Stomach (tissue), 9 donors: ENCODE data around the gene SERPINE1. TPM values are rescaled to one million over a fixed set of nuclear protein-coding genes. Genes with fewer than 3 reads are reported as not detected.

ENCODE experiments used
- DNase-seq, 2 donors: peaks; one replicate each; pipeline versions ENCODE4 v3.0.0 to v3.0.0-alpha.2; 2013 to 2019
- H3K27ac ChIP-seq, 5 donors: fragments of 200-600 bp in 4 of 5; sonication (generic) in 4 of 5; one replicate each; pipeline ENCODE4 v1.5.1; 2013 to 2019; ENCODE audit warnings: mild to moderate bottlenecking in 1 of 5, moderate library complexity in 1 of 5
- H3K27me3 ChIP-seq, 3 donors: fragments of 200-600 bp; sonication (generic); one replicate each; pipeline ENCODE4 v1.5.1; 2017 to 2019; ENCODE audit warnings: mixed run types in 1 of 3
- H3K36me3 ChIP-seq, 4 donors: fragments of 200-600 bp; sonication (generic); 1 replicate in 3 of 4; 2 replicates in 1 of 4; pipeline ENCODE4 v1.5.1; 2016 to 2019
- H3K4me1 ChIP-seq, 4 donors: fragments of 200-600 bp; sonication (generic); one replicate each; pipeline ENCODE4 v1.5.1; 2016 to 2019
- H3K4me3 ChIP-seq, 4 donors: fragments of 200-600 bp; sonication (generic) in 3 of 4; one replicate each; pipeline ENCODE4 v1.5.1; 2016 to 2019; ENCODE audit warnings: mild to moderate bottlenecking in 1 of 4
- H3K9me3 ChIP-seq, 4 donors: fragments of 200-600 bp; sonication (generic); one replicate each; pipeline ENCODE4 v1.5.1; 2016 to 2019
- EP300 ChIP-seq: sonication (generic); formaldehyde crosslinking; IDR thresholded peaks from one replicate; pipeline ENCODE4 v1.6.1; 2017; ENCODE audit warnings: antibody characterized with exemption
- POLR2A ChIP-seq, 4 donors: fragments of 450-650 bp; IDR thresholded peaks; one replicate each; pipeline ENCODE4 v1.6.1; 2016; ENCODE audit warnings: antibody characterized with exemption in 4 of 4, control low read depth in 2 of 4, mild to moderate bottlenecking in 1 of 4, moderate library complexity in 1 of 4
- POLR2AphosphoS5 ChIP-seq, 3 donors: sonication (generic); formaldehyde crosslinking; IDR thresholded peaks; one replicate each; pipeline ENCODE4 v1.6.1; 2016; ENCODE audit warnings: antibody characterized with exemption in 3 of 3
- WGBS, 5 donors: extraction: QIAGEN DNeasy Blood & Tissue Kit in 3 of 5; methylation state at CpG; one replicate each; pipeline versions ENCODE4 v1.1.5 to v1.1.7; 2013 to 2018; 5-methylcytosine and 5-hydroxymethylcytosine counted together
- intact Hi-C: fragments of 100-400 bp; cut with DNase I; formaldehyde crosslinking; loops from one replicate; pipeline ENCODE4 v1.15.1; 2023; ENCODE audit warnings: low total_unique reads
- polyA plus RNA-seq, 3 donors: library from polyadenylated mRNA; stranded (reverse); fragments of 200-250 nt; gene quantifications; one replicate each; pipeline ENCODE4 v1.2.3, GENCODE V29; 2013
- total RNA-seq, 5 donors: library from RNA; depleted of rRNA; stranded (reverse); fragments of >200 nt; gene quantifications; one replicate each; pipeline versions ENCODE4 v1.1.0 to v1.2.3, GENCODE V29; 2014 to 2016
- TF ChIP-seq, protein P1 (sequence below), 7 experiments: fragments of 450-650 bp in 4 of 7; fragments of 200-600 bp in 3 of 7; sonication (generic) in 3 of 7; IDR thresholded peaks; one replicate each; pipeline ENCODE4 v1.5.1; 2016 to 2019; ENCODE audit warnings: antibody characterized with exemption in 7 of 7, control low read depth in 2 of 7, mild to moderate bottlenecking in 1 of 7
- donor health status: healthy with polysubstance abuse.
- donor health status: Bipolar disorder and iron deficiency.
- donor health status: healthy.

SERPINE1 gene
- total and polyA plus RNA-seq, 8 donors, result 0.58 to 25.0 (median 6.3) TPM

DNA sequence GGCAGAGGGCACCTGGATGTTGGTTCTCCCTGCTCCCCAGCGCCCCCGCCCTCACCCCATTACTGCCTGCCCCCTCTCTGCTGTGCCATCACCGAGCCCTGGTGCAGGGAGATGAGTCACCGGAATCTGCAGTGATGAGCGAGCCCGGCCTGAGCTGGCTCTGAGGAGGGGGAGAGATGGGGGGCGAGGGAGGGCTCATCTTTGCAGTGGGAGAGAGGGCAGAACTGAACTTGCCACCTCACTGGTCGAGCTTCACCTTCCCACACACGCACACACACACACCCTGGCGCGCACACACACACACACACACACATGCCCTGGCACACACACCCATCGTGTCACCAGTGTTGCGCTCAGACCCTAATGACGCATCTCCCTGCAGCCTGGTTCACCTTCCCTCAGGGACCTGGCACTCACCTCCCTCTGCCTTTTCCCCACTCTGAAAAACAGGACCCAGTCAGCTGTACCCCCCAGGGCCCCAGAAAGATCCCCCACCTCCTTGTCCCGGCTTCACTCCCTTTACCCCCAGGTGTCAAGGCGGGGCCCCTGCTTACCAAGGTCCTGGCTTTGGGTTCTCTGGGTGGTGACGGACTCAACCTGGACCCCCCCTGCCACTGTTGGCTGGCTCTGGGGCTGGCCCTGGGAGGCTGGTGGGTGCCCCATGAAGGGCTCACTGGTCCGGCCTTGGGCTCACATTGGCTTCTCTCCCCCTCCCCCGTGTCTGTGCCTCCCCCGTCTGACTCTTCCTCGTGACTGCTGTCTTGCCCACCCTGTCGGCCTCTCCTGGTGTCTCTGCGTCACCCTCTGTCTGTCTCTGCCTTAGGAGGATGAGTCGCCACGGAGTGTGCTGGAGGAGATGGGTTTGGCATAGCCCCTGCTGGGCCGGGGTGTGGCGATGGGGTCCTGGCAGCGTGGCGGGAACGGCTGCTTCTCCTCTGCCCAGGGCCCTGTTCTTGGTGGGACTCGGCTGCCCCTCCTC lies 33.1 kb downstream of the SERPINE1 start:
- WGBS, 5 donors, result 82 to 93% (median 84%) methylated on average over 25 to 31 of the region's 31 CpGs
- Histone ChIP-seq H3K27me3 (peaks cover 6 to 54% (median 35%) of the 10 kb centered on the region in 3 donors), H3K27ac (no peak overlapping the region), H3K9me3 (no peaks in the 10 kb centered on the region), H3K4me1 (peaks cover 32 to 42% (median 39%) of the 10 kb centered on the region in 4 donors), H3K36me3 (peaks cover 25 to 53% (median 48%) of the 10 kb centered on the region in 4 donors), H3K4me3 (no peak overlapping the region)
- TF ChIP-seq EP300 (no peak), POLR2AphosphoS5 (IDR thresholded peaks at IDR 0.05) (no peak), POLR2A (IDR thresholded peaks at IDR 0.05) (no peak)
- TF ChIP-seq, protein P1, sequence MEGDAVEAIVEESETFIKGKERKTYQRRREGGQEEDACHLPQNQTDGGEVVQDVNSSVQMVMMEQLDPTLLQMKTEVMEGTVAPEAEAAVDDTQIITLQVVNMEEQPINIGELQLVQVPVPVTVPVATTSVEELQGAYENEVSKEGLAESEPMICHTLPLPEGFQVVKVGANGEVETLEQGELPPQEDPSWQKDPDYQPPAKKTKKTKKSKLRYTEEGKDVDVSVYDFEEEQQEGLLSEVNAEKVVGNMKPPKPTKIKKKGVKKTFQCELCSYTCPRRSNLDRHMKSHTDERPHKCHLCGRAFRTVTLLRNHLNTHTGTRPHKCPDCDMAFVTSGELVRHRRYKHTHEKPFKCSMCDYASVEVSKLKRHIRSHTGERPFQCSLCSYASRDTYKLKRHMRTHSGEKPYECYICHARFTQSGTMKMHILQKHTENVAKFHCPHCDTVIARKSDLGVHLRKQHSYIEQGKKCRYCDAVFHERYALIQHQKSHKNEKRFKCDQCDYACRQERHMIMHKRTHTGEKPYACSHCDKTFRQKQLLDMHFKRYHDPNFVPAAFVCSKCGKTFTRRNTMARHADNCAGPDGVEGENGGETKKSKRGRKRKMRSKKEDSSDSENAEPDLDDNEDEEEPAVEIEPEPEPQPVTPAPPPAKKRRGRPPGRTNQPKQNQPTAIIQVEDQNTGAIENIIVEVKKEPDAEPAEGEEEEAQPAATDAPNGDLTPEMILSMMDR (IDR thresholded peaks at IDR 0.05), result no peak
- intact Hi-C loops, result no loop called here
- DNase-seq, result no peak

DNA sequence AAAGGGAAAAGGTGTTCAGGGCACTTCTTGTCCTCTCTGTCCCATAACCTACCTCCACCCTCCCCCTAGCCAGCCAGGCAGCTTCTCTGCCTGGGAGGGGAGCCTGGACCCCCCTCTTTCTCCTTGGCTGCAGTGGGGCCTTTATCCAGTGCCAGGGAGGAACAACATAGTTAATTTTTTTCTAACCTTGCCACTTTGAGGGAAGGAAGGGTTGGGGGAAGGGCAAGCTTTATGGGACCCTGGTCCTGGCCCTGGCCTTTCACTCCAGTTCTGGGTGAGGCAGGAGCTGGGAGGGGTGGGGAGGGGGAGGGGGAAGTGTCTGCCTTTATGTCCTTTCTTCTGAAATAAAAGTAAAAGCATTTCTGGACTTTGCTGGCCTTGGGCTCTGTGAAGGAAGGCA lies 34.0 kb downstream of the SERPINE1 start:
- TF ChIP-seq, protein P1 (IDR thresholded peaks at IDR 0.05), result no peak
- TF ChIP-seq POLR2A (IDR thresholded peaks at IDR 0.05), result no peak
- TF ChIP-seq POLR2AphosphoS5 (IDR thresholded peaks at IDR 0.05), result no peak
- no peak for TF ChIP-seq EP300
- intact Hi-C loops, result no loop called here
- DNase-seq, result no peak

DNA sequence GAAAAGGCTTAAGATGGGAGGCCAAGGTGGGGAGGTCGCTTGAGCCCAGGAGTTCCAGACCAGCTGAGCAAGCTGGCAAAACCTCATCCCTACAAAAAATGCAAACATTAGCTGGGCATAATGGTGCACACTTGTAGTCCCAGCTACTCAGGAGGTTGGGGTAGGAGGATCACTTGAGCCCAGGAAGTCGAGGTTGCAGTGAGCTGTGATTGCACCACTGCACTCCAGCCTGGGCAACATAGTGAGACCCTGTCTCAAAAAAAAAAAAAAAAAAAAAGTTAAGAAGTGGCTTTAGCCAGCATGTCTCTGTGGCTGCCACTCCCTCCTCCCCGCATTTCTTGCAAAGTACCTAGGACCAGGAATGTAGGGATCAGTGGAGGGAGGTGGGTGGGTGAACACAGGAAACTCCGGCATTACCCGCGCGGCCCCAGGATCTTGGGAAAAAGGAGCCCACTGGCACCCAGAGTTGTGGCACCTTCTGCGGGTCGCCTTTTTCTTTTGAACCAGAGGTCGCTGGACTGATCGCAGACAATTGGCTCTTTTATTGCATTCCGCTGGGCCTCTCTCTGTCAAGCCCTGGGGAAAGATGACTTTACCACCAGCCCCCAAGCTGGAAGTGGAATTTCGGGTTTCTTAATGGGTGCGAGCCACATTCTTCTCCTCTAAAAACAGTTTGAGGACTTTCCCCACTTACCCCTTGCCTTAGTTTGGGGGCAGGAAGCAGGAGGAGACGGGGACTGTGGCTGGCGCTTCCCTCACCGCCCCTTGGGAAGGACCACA lies 35.0 kb downstream of the SERPINE1 start:
- H3K36me3 ChIP-seq, result peaks cover 25 to 49% (median 46%) of the 10 kb centered on the region in 4 donors
- WGBS, 5 donors, result 78 to 88% (median 84%) methylated on average over 17 of the region's 17 CpGs
- peaks cover 19 to 73% (median 54%) of the 10 kb centered on the region in 3 donors for H3K27me3 ChIP-seq
- intact Hi-C loops, result no loop called here
- H3K9me3 ChIP-seq, result no peaks in the 10 kb centered on the region
- peaks cover 33 to 48% (median 43%) of the 10 kb centered on the region in 4 donors for H3K4me1 ChIP-seq
- no peak overlapping the region for H3K27ac ChIP-seq
- TF ChIP-seq EP300, result no peak
- no peak for TF ChIP-seq POLR2AphosphoS5 (IDR thresholded peaks at IDR 0.05)
- TF ChIP-seq POLR2A (IDR thresholded peaks at IDR 0.05), result no peak
- TF ChIP-seq, protein P1 (IDR thresholded peaks at IDR 0.05), result no peak
- H3K4me3 ChIP-seq, result no peak overlapping the region
- DNase-seq, result no peak

More for the DNA sequence above, 34.0 kb downstream of the SERPINE1 start:
- no peak overlapping the region for H3K4me3 ChIP-seq
- H3K4me1 ChIP-seq, result peaks cover 31 to 43% (median 40%) of the 10 kb centered on the region in 4 donors
- H3K27ac ChIP-seq, result no peak overlapping the region
- H3K9me3 ChIP-seq, result no peaks in the 10 kb centered on the region
- peaks cover 25 to 53% (median 48%) of the 10 kb centered on the region in 4 donors for H3K36me3 ChIP-seq
- peaks cover 9 to 63% (median 44%) of the 10 kb centered on the region in 3 donors for H3K27me3 ChIP-seq
